Neuron (in vitro differentiated cells): Measurements from ENCODE around the gene GJD4.

Source experiments
- H2AFZ ChIP-seq: one replicate; pipeline ENCODE4 v1.6.1; 2013; ENCODE audit warnings: low read depth, mild to moderate bottlenecking, inconsistent platforms, low read length, moderate library complexity
- H3K27me3 ChIP-seq: one replicate; pipeline ENCODE4 v1.6.1; 2013; ENCODE audit warnings: low read length; ENCODE audit not compliant: insufficient read depth
- H3K36me3 ChIP-seq: one replicate; pipeline ENCODE4 v1.6.1; 2013; ENCODE audit warnings: low read length; ENCODE audit not compliant: insufficient read depth
- H3K4me1 ChIP-seq: one replicate; pipeline ENCODE4 v1.6.1; 2013; ENCODE audit warnings: low read length; ENCODE audit not compliant: insufficient read depth
- H3K4me3 ChIP-seq: 2 replicates; pipeline ENCODE4 v1.5.1; 2013; ENCODE audit warnings: mild to moderate bottlenecking, low read length, moderate library complexity
- H3K9me3 ChIP-seq: one replicate; pipeline ENCODE4 v1.6.1; 2013; ENCODE audit warnings: low read length

GJD4 gene, protein sequence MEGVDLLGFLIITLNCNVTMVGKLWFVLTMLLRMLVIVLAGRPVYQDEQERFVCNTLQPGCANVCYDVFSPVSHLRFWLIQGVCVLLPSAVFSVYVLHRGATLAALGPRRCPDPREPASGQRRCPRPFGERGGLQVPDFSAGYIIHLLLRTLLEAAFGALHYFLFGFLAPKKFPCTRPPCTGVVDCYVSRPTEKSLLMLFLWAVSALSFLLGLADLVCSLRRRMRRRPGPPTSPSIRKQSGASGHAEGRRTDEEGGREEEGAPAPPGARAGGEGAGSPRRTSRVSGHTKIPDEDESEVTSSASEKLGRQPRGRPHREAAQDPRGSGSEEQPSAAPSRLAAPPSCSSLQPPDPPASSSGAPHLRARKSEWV

DNA sequence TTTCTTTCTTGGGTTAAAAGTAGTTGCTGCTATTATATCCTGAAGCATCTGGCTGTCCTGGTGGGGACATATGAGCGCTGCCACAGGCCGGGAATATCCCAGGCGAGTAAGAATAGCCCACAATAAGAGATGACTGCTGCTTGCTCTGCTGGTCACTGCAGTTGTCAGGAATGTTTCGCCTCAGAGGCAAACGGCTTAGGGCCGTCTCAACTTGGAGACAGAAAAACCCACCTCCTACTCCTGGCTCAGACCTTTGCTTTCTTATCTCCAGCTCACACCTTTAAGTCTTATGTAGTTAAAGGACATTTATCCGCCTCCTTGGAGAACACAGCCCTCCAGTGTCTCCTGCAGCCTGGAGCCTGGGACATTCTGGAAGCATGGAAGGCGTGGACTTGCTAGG lies at the start of gene GJD4:
TSS of gene GJD4 (plus strand) at position 151 of the 400 bp plus-strand sequence. CDS start at position 378, 227 bp downstream.
- Histone ChIP-seq H3K27me3 (no peaks in the 10 kb centered on the region), H3K9me3 (no peaks in the 10 kb centered on the region), H3K4me3 (no peak within 1 kb of the TSS), H3K36me3 (no peaks in the 10 kb centered on the region), H2AFZ (no peak within 1 kb of the TSS), H3K4me1 (no peaks in the 10 kb centered on the region)

DNA sequence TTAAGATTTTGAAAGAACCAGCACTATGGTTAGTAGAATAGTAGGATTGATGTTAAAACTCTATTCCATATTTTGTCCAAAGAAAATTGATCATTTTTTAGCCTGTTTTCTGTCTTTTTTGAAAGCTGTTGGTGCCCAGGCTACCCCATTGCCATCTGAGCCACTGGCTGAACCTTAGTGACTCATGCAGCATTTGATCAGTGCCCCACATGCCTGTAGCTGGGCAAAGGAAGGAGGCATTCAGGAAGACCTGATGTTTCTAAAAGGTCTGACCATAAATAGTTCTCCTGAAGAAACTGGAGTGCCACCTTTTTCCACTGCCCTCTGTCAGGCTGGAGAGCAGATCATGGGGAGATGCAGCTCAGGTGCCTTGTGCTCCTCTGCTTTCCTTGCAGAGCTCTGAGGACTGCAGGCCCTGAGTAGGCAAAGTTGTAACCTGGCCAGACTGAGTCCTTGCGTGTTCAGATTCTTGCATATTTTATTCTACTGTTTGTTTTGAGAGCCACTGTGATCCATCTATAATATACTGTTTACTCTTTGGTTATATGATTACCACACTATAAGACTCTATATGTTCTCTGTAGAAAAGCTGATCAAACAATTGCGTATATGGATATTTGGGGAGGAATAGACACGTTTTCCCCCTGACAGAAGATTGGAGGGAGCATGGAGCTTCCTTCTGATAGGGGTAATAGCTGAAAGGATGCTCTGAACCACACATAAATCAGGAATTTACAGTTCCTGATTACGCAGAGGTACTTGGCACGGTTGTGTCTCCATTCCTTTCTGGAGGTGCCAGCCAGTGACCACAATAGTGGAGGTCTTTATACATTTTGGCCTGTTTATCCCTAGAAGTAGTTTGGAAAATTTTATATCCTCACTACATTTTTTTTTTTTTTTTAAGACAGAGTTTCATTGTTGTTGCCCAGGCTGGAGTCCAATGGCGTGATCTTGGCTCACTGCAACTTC lies 48.9 kb upstream of the GJD4 start:
- H3K36me3 ChIP-seq: peaks cover 22% of the 10 kb centered on the region
- H3K4me1 ChIP-seq: no peaks in the 10 kb centered on the region
- no peaks in the 10 kb centered on the region for H3K27me3 ChIP-seq
- no peak overlapping the region for H3K4me3 ChIP-seq
- H3K9me3 ChIP-seq: no peaks in the 10 kb centered on the region
- H2AFZ ChIP-seq: no peak overlapping the region

DNA sequence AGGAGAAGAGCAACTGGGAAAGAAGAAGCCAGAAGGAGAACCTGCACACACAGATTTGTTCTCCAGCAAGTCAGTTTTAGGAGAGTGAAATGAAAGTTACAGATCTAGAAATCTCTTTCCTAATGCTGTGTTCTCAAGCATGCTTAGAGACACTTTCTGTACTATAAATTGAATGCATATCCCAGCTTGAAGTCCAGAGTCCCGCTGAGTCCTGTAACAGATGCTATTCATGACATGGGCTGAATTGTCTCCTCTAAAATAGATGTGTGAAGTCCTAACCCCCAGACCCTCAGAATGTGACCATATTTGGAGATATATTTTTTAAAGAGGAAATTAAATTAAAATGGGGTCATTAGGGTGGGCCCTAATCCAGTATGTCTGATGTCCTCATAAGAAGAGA lies 46.9 kb upstream of the GJD4 start:
- H2AFZ ChIP-seq: no peak overlapping the region
- no peak overlapping the region for H3K4me3 ChIP-seq
- H3K9me3 ChIP-seq: no peaks in the 10 kb centered on the region
- H3K36me3 ChIP-seq: peaks cover 23% of the 10 kb centered on the region
- no peaks in the 10 kb centered on the region for H3K27me3 ChIP-seq
- no peaks in the 10 kb centered on the region for H3K4me1 ChIP-seq

DNA sequence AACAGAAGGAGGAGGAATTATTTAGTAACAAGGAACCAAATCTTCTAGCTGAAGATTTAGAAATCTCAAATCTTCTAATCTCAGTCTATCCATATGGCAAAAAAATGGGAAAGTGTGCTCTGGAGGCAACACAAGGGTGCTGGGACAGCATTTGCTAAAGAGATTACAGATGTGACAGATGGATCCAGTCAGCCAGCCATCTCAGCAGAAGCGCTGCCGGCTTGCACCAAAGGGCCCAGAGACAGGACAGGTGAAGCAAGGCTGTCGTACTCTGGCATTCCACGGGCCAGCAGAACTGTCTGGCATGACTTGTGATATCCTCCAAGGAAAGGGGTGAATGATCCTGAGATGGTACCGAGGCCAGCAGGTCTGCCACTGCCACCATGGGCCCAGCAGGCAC lies 45.7 kb upstream of the GJD4 start:
- Histone ChIP-seq H3K4me3 (no peak overlapping the region), H2AFZ (no peak overlapping the region), H3K4me1 (no peaks in the 10 kb centered on the region), H3K27me3 (no peaks in the 10 kb centered on the region), H3K36me3 (peaks cover 18% of the 10 kb centered on the region), H3K9me3 (no peaks in the 10 kb centered on the region)

DNA sequence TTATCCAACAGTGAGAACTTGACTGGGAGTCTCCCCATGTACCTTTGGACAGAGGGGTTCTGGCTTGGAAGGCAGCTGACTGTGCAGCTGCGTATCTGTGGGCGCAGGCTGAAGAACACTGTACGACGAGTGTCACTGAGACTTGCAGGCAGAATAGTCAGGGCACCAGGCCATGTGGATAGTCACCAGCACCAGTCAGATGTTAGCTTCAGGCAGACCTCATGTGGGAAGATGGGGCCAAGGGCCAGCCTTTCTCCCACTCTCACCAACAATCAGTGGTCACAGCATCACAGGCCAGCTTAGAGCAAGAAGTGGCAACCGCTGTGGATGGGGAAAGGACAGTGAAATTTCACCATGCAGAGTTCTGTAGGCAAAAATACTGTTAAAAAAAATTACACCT lies 43.4 kb upstream of the GJD4 start:
- Histone ChIP-seq H3K4me3 (no peak overlapping the region), H3K9me3 (no peaks in the 10 kb centered on the region), H3K27me3 (no peaks in the 10 kb centered on the region), H3K36me3 (peaks cover 8% of the 10 kb centered on the region), H3K4me1 (no peaks in the 10 kb centered on the region), H2AFZ (no peak overlapping the region)

DNA sequence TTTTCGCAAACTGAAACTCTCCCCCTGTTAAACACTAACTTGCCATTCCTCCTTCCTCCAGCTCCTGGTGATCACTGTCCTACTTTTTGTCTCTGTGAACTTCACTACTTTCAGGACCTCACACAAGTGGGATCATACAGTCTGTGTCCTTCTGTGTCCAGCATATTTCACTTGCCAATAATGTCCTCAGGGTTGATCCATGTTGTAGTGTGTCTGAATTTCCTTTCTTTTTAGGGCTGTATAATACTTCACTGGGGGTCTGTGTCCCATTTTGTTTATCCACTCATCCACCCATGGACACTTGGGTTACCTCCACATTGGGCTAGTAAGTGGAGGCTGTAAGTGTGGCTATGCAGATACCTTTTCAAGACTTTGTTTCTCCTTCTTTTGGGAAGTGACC lies 42.7 kb upstream of the GJD4 start:
- H3K9me3 ChIP-seq: no peaks in the 10 kb centered on the region
- peaks cover 12% of the 10 kb centered on the region for H3K36me3 ChIP-seq
- no peak overlapping the region for H2AFZ ChIP-seq
- no peak overlapping the region for H3K4me3 ChIP-seq
- no peaks in the 10 kb centered on the region for H3K27me3 ChIP-seq
- no peaks in the 10 kb centered on the region for H3K4me1 ChIP-seq

DNA sequence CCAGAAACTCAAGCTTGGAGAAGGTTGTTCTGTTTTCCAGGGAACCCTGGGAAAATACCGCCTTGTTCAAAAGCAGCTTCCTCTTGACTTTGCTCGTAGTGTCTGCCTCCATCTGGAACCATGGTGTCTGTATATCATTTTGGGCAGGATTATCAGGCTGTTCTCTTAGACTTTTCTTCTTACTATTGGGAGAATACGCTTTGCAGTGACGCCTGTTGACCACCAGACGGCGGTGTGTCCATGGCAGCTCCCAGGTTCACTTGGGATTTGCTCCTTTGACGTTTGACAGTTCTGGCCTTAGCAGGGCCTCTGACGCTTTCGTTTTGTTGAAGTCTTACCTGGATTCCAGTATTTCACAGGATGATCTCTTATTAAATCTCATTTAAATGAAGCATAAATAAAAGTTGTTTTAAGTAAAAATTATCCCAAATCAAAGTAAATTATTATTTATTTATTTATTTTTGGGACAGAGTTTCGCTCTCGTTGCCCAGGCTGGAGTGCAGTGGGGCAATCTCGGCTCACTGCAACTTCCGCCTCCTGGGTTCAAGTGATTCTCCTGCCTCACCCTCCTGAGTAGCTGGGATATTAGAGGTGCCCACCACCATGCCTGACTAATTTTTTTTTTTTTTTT lies 41.8 kb upstream of the GJD4 start:
- no peak overlapping the region for H3K4me3 ChIP-seq
- no peaks in the 10 kb centered on the region for H3K27me3 ChIP-seq
- H3K9me3 ChIP-seq: no peaks in the 10 kb centered on the region
- H3K4me1 ChIP-seq: no peaks in the 10 kb centered on the region
- H3K36me3 ChIP-seq: peaks cover 16% of the 10 kb centered on the region
- H2AFZ ChIP-seq: no peak overlapping the region

DNA sequence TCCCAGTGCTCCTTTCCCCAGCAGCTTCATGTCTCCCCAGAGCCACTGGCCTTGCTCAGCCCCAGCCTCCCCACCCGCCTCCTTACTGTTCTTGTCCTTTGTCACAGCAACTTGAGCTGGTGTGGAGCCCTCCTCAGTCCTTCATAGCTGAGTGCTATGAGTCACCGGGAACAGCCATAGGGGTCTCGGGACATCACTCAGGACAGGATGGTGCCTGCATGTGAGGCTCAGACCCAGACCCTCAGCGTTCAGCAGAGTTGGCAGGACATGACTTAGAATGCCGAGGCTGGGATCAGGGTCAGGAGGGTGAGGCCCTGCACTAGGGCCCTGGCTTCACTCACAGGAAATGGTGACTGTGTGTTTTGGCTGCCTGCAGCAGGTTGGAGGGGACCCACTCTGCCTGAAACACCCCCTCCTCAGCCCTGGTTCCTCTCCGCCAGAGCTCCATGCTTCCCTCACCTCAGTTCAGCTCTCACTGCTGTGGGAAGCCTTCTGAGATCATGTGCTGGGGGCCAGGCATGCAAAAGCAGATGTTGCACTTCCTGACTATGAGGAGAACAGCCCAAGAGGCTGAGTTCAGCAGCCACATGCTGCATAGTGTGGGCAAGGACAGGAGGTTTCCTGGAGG lies 40.7 kb upstream of the GJD4 start:
- Histone ChIP-seq H3K36me3 (peaks cover 26% of the 10 kb centered on the region), H2AFZ (no peak overlapping the region), H3K4me3 (no peak overlapping the region), H3K4me1 (no peaks in the 10 kb centered on the region), H3K9me3 (no peaks in the 10 kb centered on the region), H3K27me3 (no peaks in the 10 kb centered on the region)

DNA sequence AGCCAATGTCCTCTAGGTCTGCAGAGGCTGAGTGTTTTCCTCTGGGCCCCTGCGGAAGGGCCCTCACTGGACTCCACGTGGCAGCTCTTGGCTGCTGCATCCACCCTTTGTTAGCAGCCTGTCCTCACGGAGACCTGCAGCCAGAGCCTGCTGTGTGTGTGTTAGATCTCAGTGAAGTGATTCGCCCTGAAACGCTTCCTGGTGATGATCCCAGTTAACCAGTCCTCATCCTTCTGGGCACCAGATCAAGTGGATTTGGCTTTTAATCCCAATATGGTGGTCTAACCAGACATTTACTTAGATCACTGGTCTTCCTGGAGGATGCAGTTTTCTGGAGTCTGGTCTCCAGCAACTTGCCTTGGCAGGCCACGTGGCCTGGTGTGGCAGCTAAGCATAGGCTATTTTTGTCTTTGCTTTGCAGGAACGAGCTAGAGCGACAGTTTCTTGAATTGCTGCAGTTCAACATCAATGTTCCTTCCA lies 39.5 kb upstream of the GJD4 start:
- no peaks in the 10 kb centered on the region for H3K4me1 ChIP-seq
- H3K36me3 ChIP-seq: peaks cover 26% of the 10 kb centered on the region
- H3K9me3 ChIP-seq: no peaks in the 10 kb centered on the region
- H3K4me3 ChIP-seq: no peak overlapping the region
- H2AFZ ChIP-seq: no peak overlapping the region
- no peaks in the 10 kb centered on the region for H3K27me3 ChIP-seq

DNA sequence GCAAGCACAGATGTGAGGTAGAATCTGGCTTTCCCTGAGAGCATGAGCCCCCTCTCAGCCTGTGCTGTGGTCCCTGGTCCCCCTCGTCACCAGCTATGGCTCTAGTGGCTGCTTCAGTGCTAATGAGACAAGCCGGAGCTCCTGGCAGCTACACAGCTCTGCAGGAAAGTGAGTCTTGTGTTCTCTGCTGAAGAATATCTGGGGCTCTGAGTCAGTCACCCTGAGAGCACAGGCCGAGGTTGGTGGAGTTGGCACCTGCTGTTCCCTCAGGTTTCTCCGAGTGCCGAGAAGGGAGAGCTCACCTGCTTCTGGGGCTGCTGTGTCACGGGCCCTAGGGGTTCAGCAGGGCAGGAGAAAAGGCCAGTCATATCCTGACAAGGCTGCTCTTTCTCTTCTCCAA lies 37.2 kb upstream of the GJD4 start:
- Histone ChIP-seq H3K27me3 (no peaks in the 10 kb centered on the region), H3K36me3 (peaks cover 22% of the 10 kb centered on the region), H3K4me3 (no peak overlapping the region), H3K9me3 (no peaks in the 10 kb centered on the region), H2AFZ (no peak overlapping the region), H3K4me1 (no peaks in the 10 kb centered on the region)

DNA sequence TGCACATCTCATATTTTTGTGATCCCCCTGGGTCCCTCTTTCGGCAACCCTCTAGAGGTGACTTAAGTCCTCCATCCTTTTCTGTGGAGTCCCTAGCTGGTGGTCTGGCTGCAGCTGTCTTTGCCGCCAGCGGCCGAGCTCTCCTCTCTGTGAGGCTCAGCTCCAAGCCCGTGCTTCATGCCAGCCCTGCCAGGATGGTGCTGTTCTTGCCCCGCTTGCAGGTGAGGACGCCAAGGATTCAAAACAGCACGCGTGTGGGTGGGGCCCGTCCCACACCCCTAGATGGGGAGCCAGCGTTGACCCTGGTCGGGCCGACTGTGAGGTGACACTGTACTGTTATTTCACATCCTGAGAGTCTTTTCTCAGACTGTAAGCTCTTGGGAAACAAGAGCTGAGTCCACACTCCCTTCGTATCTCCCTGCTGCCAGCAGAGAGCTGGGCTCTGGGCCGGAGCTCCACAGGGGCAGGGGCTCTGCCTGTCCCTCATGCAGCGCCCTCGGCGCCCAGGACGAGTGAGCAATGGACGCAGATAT lies 36.6 kb upstream of the GJD4 start:
- H3K27me3 ChIP-seq: no peaks in the 10 kb centered on the region
- H3K9me3 ChIP-seq: no peaks in the 10 kb centered on the region
- no peak overlapping the region for H3K4me3 ChIP-seq
- H3K36me3 ChIP-seq: peaks cover 22% of the 10 kb centered on the region
- H2AFZ ChIP-seq: no peak overlapping the region
- H3K4me1 ChIP-seq: no peaks in the 10 kb centered on the region

DNA sequence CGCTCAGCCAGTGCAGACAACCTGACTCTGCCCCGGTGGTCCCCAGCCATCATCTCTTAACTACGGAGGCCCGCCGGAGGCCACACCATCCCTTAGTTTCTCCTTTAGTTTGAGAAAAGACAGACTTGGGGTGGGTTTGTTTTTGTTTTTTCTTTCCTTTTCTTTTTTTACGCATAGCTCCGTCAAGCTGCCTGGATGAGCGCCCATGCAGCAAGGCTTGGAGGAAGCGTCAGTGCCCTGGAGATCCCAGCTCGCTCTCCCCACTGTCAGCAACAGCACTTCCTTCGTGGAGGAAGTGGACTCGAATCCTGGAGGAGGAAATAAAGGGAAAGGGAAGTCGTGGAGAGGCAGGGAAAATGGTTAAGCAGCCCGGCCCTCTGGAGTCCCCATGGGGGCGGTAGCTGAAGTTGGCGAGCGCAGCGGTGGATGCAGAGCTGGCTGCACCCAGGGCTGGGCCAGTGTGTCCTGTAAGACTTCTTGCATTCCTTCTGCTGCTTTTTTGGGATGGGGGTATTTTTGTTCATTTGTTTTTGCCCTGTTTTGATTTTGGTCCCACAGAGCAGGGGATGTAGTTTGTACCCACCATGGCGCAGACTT lies 35.9 kb upstream of the GJD4 start:
- H2AFZ ChIP-seq: no peak overlapping the region
- H3K27me3 ChIP-seq: no peaks in the 10 kb centered on the region
- H3K4me1 ChIP-seq: no peaks in the 10 kb centered on the region
- H3K36me3 ChIP-seq: peaks cover 22% of the 10 kb centered on the region
- H3K4me3 ChIP-seq: no peak overlapping the region
- no peaks in the 10 kb centered on the region for H3K9me3 ChIP-seq
